ENCODE results near the gene TYROBP.

Gene TYROBP

GRCh38 chr19:35939307-35940077 is 31.4 kb upstream of the TYROBP start:
- no peak for DNase-seq (ENCODE audit: extremely low read depth, insufficient read length)
- no peak for TF ChIP-seq CTCF (IDR thresholded peaks at IDR 0.05; ENCODE audit: insufficient read depth, low read length, poor library complexity, severe bottlenecking)

GRCh38 chr19:35938282-35939224 is 30.5 kb upstream of the TYROBP start:
- Histone ChIP-seq H3K36me3 (ENCODE audit: control insufficient read depth, insufficient read depth, low read length) (no peaks in the 10 kb centered on the region), H3K4me3 (replicated peaks; ENCODE audit: low read depth, low read length) (no peak overlapping the region), H3K27me3 (replicated peaks; ENCODE audit: control insufficient read depth, insufficient read depth, low read length) (no peaks in the 10 kb centered on the region)
- TF ChIP-seq CTCF (IDR thresholded peaks at IDR 0.05; ENCODE audit: insufficient read depth, low read length, poor library complexity, severe bottlenecking) = no peak
- DNase-seq (ENCODE audit: extremely low read depth, insufficient read length) = no peak

More at GRCh38 chr19:35939307-35940077, 31.4 kb upstream of the TYROBP start:
- Histone ChIP-seq H3K27me3 (replicated peaks; ENCODE audit: control insufficient read depth, insufficient read depth, low read length) (no peaks in the 10 kb centered on the region), H3K36me3 (ENCODE audit: control insufficient read depth, insufficient read depth, low read length) (no peaks in the 10 kb centered on the region), H3K4me3 (replicated peaks; ENCODE audit: low read depth, low read length) (no peak overlapping the region)

GRCh38 chr19:35937345-35938281 is 29.5 kb upstream of the TYROBP start:
- no peaks in the 10 kb centered on the region for H3K36me3 ChIP-seq (ENCODE audit: control insufficient read depth, insufficient read depth, low read length)
- no peaks in the 10 kb centered on the region for H3K27me3 ChIP-seq (replicated peaks; ENCODE audit: control insufficient read depth, insufficient read depth, low read length)
- TF ChIP-seq CTCF (IDR thresholded peaks at IDR 0.05; ENCODE audit: insufficient read depth, low read length, poor library complexity, severe bottlenecking) = no peak
- no peak for DNase-seq (ENCODE audit: extremely low read depth, insufficient read length)
- H3K4me3 ChIP-seq (replicated peaks; ENCODE audit: low read depth, low read length) = peak overlapping the region; percentile 61

- no peak for DNase-seq (ENCODE audit: extremely low read depth, insufficient read length)
- no peak for TF ChIP-seq CTCF (IDR thresholded peaks at IDR 0.05; ENCODE audit: insufficient read depth, low read length, poor library complexity, severe bottlenecking)
- peak overlapping the region; percentile 61 for H3K4me3 ChIP-seq (replicated peaks; ENCODE audit: low read depth, low read length)
- H3K27me3 ChIP-seq (replicated peaks; ENCODE audit: control insufficient read depth, insufficient read depth, low read length) = no peaks in the 10 kb centered on the region
- H3K36me3 ChIP-seq (ENCODE audit: control insufficient read depth, insufficient read depth, low read length) = no peaks in the 10 kb centered on the region
Observed at GRCh38 chr19:35936738-35937268, 28.7 kb upstream of the TYROBP start.

Measured in GM06990 (cell line).